NCI-H2029 (cell line): ENCODE data around the gene ANKRD33.

ENCODE experiments used
- DNase-seq: peaks from one replicate; lab custom pipeline; 2025; lab: John Stamatoyannopoulos, UW

The ANKRD33 gene, protein sequence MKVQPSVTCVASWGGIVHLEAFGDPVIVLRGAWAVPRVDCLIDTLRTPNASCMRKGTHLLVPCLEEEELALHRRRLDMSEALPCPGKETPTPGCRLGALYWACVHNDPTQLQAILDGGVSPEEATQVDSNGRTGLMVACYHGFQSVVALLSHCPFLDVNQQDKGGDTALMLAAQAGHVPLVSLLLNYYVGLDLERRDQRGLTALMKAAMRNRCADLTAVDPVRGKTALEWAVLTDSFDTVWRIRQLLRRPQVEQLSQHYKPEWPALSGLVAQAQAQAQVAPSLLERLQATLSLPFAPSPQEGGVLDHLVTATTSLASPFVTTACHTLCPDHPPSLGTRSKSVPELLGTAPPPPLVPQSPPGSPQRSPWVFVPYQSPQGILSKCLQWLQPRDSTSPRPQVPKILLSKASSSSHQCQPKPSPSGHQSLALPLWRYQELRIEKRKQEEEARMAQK

DNA sequence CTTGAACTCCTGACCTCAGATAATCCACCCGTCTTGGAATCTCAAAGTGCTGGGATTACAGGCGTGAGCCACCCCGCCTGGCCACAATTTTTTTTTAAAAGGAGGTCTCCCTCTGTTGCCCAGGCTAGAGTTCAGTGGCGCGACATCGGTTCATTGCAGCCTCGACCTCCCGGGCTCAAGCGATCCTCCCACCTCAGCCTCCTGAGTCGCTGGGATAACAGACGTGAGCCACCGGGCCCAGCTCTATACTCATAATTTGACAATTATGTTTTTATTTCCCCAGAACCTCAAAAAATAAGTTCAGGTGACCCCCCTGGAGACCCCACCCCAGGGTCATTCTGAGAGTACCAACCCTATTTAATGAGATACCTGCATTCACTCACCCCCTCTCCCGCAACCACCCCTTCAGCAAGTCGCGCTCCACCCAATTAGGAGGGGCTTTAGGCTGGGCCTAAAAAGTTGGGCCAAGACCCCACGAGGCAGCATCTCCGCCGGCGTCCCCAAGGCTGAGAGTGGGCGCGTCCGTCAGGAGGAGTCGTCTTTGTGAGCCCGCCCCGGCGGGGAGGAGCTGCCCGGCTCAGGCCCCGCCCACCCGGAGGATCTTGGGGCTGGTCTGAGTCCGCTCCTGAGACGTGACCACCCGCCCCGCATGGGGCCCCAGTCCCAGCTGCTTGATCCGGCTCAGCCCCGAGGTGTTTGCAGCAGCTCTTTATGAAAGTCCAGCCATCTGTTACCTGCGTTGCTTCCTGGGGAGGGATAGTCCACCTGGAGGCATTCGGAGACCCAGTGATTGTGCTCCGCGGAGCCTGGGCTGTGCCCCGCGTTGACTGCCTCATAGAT is at the start of gene ANKRD33:
Gene ANKRD33, plus strand, starts transcription at position 628 of the 840 bp plus-strand sequence. Its CDS starts 84 bp downstream, at position 712.
- DNase-seq = peak; percentile 14

DNA sequence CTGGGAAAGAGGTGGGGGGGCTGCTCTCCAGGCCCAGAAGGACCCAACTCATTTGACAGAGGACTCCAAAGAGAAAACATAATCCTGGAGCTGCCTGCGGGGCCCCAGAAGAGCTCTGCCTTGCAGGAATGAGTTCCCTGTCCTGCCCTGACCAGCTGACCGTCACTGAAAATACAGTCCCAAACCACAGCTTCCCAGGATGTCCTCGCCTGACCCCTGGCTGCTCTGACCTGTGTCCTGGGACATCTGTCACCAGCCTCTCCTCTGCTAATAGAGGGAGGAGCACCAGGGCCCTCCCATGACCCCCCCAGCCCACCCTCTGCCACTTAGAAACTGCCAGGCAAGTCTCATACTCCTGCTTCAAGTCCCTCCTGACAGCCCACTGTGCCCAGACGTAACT is 49.1 kb upstream of the ANKRD33 start:
- DNase-seq = no peak

DNA sequence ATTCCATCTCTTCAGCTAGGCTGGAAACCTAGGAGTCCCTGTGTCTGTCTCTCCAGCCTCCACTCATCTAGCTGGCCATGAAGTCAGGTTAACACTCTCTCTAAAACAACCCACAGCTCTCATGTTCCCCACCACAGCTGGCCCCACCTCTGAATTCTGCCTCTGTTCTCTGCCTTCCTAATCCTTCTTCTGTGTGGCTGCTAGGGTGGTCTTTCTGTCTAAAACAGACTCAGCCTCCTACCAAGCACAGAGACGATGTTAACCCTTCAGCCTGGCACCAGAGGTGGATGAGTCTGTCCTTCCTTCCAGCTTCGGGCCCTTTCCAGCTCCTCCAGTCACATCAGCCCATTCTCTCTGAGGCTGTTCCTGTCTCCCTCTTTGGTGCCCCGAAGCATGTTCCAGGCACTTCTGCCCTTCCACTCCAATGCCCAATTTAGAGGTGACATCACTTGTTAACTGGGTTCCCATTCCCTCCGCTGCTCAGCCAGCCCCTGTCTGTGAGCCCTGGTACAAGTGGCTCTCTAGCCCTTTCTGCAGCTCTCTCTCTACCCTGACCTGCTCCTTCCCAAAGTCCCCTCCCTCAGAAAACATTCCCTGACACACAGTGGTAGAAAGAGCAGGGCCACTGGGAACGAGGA is 48.5 kb upstream of the ANKRD33 start:
- DNase-seq = no peak

DNA sequence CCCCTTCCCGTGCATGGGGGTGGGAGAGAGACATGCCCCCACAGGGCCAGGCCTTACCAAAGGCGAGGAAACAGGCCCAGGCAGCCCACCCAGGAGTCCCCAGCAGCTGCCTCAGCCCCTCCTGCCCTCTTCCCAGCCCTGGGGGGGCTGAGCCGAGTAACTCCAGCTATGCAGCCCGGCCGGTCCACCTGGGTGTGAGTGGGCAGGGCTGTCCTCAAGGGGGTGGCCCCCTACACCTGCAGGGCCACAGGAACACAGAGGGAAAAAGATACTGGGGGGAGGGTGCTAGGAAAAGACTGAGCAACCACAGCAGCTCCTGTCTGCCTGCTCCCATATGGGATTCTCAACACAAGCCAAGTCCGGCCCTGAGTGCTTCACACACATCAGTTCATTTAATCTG is 46.9 kb upstream of the ANKRD33 start:
- no peak for DNase-seq

DNA sequence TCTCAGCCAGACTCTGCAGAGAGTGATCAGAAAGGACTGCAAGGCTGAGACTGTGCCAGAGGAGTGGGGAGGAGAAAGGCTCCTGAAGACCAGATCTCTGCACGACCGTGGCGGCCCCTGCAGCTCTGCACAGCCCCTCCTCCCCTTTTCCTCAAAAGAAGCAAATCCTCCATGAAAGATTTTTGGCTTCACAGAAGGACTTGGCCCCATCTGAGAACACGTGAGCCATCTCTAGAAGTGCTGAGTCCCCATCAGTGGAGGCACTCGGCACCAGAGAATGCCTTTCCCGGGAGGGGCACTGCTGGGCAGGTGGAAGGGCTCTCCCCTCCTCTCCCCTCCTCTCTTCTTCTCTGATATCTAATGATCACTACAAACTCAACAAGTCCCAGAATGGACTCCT is 46.2 kb upstream of the ANKRD33 start:
- DNase-seq = no peak

DNA sequence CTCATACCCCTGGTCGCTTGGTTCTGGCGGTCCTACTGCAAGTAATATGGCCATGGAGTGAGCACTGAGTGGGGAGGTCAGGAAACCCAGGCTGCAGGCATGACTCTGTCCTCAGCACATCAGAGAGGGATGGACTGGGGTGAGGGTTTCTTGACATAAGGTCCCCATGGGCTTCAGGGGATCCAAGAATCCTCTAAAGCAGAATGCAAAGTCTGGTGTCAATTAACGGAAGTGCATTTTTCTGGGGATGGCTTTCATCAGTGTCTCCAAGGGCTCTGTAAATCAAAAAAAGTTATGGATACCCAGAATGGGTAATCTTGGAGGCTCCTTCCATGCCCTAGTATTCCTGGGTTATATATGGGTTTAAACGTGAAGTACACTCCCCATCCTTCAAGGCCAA is 43.0 kb upstream of the ANKRD33 start:
- DNase-seq = no peak

DNA sequence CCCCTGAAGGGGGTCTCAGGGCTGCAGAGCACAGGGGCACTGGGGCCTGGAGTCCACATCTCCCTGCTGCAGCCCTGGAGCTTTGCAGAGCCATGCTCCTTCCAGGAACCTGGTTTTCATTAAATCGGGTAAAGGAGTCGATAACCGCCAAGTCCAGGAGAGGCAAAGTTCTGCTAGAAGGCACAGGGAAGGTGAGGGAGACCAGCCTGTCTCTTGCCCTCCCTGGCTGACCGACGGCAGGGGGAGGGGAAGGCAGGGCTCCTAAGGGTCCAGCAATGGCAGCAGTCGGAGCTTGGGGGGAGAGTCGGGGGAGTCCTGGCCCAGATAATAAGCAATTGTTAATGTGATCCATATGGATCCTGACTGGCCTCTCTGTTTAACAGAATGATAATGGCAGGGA is 42.4 kb upstream of the ANKRD33 start:
- DNase-seq = no peak

DNA sequence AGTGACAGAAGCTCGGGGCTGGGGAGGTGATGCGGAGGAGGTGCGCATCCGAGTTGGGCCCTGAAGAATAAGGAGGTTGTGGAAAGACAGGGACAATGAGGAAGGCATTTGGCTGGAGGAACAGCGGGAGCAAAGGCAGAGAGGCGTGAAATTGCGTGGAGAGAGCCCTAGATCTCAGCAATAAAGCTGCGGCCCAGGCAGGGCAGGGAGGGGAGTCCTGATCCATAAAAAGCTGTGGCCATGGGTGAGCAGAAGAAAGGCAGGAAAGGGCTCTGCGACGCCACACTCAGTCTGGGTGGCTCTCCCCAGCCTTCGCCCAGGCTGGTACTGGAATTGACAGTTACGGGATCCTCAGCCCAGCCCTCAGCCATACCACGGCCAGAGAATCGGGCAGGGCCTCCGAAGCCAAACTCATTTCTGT is 41.6 kb upstream of the ANKRD33 start:
- DNase-seq = no peak

DNA sequence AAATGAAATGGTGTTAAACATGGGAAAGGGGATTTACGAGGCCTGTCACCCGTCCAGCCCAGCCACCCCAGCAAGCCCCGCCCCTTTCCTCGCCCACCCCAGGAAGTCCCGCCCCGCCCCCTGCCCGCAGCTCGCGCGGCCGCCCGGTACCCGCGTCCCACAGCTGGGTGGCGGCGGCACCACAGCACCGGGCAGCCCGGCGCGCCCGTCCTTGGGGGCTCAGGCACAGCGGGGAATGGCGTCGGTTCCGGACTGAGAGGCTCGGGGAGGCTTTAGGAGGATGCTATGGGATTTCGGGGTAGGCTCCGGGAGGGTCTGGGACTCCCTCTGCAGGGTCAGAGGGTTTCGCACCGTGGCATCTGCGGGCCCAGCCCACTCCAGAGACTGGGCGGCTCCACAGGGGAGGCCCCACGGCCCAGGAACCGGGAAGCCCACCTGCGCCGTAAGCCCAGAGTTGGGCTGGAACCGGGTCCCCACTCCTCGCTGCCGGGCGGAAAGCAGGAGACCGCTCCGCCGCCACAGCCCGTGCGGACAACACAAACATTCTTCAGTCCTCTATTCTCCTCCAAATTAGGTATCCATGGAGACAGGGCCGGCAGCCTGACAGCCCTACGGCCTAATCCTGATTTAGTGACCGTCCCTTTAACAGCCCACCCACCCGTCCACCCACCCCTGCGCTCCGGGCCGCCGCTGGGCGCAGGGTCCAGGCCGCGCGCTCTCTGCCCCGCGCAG is 40.8 kb upstream of the ANKRD33 start:
- no peak for DNase-seq

DNA sequence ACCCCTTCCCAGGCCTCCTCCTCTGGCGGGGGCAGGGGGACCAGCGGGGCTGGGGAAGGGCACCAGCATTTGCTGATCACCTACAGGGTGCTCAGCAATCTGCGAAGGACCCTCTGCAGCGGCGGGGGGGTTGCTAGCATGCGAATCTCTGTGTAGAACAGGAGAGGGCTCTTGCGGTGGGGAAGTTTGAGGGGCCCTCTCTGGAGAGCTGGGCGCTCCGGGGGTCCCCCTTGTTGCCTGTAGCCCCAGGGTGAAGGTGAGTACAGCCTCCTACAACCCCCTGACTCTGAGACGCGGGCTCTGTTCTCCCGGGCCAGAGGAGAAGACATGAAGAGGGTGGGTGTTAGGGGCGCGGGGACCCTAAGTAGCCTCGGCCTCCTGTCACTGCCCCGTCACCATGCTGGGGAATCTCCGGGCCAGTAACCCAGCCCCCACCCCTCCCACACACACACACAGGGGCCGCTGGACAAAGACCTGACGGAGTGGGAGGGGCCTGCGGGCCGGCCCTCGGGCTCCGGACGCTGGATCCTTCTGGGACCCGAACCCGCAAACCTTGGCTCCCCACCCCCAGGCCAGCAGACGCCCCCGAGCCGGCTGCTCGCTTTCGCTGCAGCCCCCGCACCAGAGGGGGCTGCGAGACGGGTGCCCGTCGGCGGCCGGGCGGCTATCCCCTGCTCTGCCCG is 40.1 kb upstream of the ANKRD33 start:
- no peak for DNase-seq

DNA sequence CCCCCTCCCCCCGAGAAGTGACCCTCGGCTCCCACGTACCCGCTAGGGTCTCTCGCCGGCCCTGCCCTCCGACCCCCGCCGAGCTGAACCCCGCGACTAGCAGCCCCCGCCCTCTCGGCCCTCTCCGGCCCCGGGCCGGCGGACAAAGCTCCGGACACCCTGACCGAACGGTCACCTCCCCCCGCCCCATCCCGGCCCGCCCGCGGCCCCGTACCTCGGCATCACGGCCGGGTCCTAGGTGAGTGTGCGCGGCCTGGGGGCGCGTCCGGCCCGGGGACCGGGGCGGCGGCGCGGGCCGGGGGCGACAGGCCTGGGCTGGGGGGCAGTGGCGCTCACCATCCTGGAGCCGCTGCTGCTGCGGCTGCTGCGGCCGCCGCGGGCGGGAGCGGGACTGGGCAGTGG is 39.6 kb upstream of the ANKRD33 start, which contains the start of gene FIGNL2:
Gene FIGNL2, minus strand, starts transcription at position 393 of the 402 bp plus-strand sequence. CDS start 26,305 bp downstream, outside the sequence.
- DNase-seq = no peak

DNA sequence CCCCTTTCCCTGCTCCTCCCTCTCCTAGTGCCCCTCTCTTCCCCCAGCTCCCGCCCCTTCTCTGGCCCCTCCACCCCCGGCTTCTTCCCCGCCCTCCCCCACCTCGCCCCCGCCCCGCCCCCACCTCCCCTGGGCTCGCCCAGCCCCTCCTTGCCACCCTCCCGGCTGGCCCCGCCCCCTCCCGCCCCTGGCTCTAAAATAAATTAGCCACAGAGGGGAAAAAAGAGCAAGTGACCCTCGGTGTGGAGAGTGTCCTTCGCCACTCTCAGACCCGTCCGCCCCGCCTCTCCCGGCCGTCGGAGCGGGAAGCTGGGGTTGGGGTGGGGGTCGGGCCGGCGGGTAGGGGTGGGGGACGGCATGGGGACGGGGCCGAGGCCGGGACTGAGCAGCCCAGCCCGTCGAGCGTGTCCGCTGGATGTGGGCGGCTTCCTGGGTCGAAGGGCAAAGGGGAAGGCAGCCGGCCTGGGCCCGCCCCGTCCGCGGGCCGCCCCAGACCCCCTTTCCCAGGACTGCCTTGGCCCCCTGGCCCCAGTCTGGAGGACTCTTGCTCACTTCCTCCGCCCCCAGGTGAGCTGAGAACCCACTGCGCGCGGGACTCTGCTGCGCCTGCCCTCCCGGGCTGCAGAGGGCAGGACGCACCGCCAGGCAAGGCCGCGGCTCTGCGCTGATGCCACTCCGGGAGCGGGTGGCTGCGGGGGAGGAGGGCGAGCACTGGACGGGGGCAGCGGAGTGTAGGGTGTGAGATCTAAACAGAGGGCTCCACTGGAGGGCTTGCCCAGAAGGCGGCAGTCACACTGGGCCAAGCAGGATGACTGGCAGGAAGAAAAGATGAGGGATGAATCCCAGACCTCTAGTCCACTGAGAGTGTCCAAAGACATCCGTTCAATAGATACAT is 38.8 kb upstream of the ANKRD33 start:
- no peak for DNase-seq

DNA sequence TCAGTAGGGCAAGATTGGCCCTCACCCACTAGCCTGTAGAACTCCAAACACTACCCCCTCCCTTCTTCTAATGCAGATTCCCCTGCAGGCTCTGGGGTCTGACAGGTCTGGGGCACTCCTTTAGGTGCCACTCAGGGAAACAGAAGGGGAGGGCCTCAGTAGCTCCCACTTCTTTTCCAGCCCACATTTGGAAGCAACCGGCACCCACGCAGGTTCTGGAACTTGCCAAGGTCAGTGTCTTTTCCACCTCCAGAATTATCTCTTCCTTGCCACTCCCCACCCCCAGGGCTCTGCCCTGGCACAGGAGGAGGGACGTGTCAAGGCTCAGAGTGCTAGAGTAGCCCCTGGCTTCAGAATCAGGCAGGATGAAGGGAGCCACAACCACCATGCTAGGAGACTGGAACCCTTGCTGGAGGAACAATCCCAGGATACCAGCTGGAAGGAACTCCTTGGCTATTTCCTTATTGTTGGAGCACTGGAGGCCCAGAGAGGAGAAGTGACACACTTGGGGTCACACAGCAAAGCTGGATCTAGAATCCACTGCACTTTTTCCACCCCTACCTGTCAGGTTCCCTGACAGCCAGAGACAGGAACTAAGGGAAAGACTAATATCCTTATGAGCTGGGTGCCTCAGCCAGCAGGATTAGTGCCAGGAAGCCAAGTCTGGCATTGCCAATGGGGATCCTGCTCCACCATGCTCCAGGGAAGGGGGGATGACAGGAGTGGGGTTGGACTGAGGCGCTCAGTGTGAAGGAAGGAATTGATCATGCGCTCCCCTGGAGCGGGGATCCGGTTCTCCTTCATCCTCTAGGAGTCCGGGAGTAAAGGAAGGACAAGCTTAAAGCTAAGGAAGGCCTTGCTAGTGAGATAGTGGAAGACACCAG is 37.6 kb upstream of the ANKRD33 start:
- no peak for DNase-seq

DNA sequence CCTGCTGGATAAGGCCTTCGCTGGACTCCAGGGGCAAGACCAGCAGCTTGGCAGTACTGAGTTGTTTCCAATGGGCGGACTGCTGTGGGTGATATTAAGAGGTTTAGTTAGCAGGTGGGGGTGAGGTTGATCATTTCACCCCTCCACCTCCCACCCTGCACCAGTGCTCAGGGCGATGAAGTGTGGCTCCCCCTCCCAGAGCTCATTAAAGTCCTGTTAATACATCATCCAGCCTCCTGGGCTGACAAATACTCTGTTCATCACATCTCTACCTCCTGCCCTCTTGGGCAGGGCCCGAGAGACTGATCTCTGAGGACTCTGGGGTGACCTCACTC is 37.0 kb upstream of the ANKRD33 start:
- DNase-seq = no peak

DNA sequence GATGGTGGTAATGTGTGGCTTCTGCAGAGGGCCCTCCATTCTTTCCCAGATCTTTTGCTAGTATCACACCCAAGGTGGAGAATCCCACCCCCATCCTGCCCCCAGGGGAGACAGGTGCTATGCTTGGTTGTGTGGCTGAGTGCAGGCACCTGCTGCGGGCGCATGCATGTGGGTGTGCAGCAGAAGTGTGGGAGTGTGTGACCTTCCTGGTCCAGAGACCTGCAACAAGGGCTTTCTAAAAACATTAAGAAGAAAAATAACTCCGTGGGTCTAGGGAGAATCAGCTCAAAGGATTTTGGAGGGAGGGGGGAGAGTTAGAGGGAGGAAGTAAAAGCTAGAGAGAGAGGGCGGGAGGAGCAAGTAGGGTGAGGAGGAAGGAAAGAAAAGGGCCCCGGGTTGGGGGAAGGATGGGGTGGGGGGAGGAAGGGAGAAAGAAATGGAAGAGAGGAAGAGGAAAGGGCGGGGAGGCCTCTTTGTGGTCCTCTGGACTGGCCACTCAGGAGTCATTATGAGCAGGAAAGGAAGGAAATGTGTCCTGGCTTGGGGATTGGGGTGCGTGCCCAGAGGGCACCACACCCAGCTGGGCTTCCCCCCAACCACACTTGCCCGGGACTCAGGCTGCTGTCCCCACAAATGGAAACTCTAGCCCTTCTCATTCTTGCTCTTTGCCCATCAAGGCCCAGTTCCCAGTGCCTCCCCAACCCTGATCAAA is 36.3 kb upstream of the ANKRD33 start:
- DNase-seq = no peak

DNA sequence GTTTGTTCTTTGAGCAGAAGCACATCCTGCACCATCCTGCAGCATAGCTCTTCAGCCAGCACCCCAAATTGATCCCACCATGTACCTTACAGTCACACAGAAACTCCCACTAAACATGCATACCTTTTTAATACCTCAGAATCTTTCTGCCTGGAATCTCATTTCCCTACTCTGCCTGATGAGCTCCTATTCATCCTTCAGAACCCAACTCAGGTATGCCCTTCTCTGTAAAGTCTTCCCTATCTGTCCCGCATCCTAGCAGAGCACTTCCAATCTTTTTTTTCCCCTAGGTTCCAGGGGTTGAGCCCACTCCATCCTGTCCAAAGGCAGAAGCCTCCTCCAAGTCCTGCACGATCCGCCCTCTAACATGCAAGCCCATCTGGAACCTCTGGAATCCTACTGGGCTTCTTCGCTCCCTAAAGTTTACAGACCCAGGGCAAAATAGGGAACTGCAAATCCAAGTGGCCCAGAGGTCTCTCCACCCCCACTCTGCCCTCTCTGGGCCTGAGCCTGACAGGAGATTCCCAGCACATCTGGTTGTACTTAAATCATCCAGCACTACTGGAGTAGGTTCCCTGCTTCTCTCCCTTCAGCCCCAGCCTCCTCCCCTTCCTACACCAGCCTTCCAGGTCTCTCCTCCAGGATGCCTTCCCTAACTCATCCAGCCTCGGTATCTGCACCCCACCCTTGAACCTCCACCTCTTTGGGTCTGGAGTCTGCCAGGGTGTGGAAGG is 35.3 kb upstream of the ANKRD33 start:
- DNase-seq = no peak

DNA sequence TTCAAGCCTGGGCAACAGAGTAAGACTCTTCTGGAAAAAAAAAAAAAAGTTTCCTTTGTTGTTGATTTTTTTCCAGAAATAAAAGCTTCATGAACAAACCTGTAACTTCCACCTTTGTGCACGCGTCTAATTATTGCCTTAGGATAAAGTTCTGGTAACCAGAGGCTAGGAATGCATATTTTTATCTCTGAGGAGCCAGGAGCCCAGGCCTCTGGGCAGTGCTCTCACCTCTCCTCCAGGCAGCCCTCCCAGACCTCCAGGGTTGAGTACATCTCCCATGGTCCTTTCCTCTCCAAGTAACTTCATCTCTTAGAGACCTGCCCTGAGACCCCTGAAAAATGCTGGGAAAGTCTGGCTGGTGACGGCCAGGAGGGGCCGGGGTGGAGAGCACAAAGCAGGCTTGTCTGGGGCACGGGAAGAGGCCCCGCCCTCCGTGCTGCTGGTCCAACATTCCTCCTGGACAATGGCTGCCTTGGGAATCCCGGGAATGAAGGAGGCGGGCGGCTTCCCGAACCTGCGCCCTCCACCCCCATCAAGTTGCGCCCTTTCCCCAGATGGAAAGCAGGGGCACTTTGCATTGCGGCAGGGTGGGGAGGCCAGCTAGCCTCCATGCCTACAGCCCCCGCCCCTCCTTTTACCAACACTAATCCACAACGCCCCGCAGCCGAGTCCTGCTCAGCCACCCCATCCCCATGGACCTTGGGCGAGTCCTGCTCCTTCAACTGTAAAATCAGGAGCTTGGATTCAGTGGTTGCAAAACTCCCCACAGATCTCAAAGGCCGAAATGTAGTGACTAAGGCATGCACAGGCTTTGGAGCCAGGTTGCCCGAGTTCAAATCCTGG is 32.1 kb upstream of the ANKRD33 start:
- no peak for DNase-seq
